GM12878 (cell line): Measurements from ENCODE around the gene POLR2I. TPM values are rescaled to one million over a fixed set of nuclear protein-coding genes. Genes with fewer than 3 reads are reported as not detected.

ENCODE experiments used
- ATAC-seq: fragments of 200-7000 bp; cut with Tn5 transposase; 3 replicates; pipeline ENCODE4 v1.9.1; 2020; ENCODE audit warnings: mild to moderate bottlenecking, moderate library complexity
- BruUV-seq: library from RNA; stranded (reverse); fragments of 400-500 nt; replicated peaks from 2 replicates; lab custom pipeline; 2021; lab: Mats Ljungman, UMichigan
- CTCF ChIA-PET: fragments of 300-600 bp; sonication (Branson Sonifier 250); formaldehyde crosslinking; extraction: SDS; loops from one replicate; lab custom pipeline; 2021; ENCODE audit warnings: inconsistent platforms; lab: Yijun Ruan, JAX
- POLR2A ChIA-PET: fragments of 350-600 bp; formaldehyde crosslinking; extraction: SDS; loops from one replicate; lab custom pipeline; 2021; ENCODE audit warnings: inconsistent platforms; lab: Charles Lee
- RAD21 ChIA-PET: fragments of 300-600 bp; sonication (Branson Sonifier 250); formaldehyde crosslinking; loops from one replicate; lab custom pipeline; 2023; ENCODE audit warnings: antibody characterized with exemption; ENCODE audit not compliant: unreplicated experiment; lab: Charles Lee
- SMC1A ChIA-PET: fragments of 300-600 bp; sonication (Branson Sonifier 250); formaldehyde crosslinking; loops from one replicate; lab custom pipeline; 2023; ENCODE audit not compliant: unreplicated experiment, uncharacterized antibody; lab: Charles Lee
- DNase-seq: peaks from one replicate; pipeline ENCODE4 v3.0.0-alpha.2; 2011; ENCODE audit warnings: low read depth, low spot score
- FAIRE-seq: peaks from 3 replicates; lab custom pipeline; 2011; peaks lifted over from hg19 to GRCh38; lab: Jason Lieb, UNC
- H2AFZ ChIP-seq: 2 replicates; pipeline ENCODE4 v1.6.0; 2011; ENCODE audit warnings: low read depth, low read length, control low read depth; ENCODE audit not compliant: control insufficient read depth
- H3K27ac ChIP-seq: 2 replicates; pipeline ENCODE4 v1.5.1; 2011; ENCODE audit warnings: control low read depth; ENCODE audit not compliant: control insufficient read depth, insufficient read depth
- H3K27me3 ChIP-seq, 2 experiments: replicated peaks in 1 of 2; 2 replicates each; pipeline versions ENCODE4 v1.6.0 to v1.6.1; 2011; ENCODE audit warnings: low read length in 1 of 2; ENCODE audit not compliant: control insufficient read depth in 2 of 2, insufficient read depth in 2 of 2
- H3K36me3 ChIP-seq, 2 experiments: 2 replicates each; pipeline ENCODE4 v1.5.1; 2011; ENCODE audit warnings: low read length in 1 of 2; ENCODE audit not compliant: control insufficient read depth in 2 of 2, insufficient read depth in 2 of 2
- H3K4me1 ChIP-seq: 2 replicates; pipeline ENCODE4 v1.6.1; 2011; ENCODE audit warnings: mild to moderate bottlenecking, low read length, moderate library complexity, mixed read lengths; ENCODE audit not compliant: control insufficient read depth, insufficient read depth
- H3K4me2 ChIP-seq: 2 replicates; pipeline ENCODE4 v1.6.0; 2011; ENCODE audit warnings: control low read depth; ENCODE audit not compliant: control insufficient read depth, insufficient read depth
- H3K4me3 ChIP-seq: fragments of 200-600 bp; sonication (generic); 2 replicates; pipeline ENCODE4 v1.5.1; 2016
- H3K79me2 ChIP-seq: 2 replicates; pipeline ENCODE4 v1.6.0; 2011; ENCODE audit warnings: low read length; ENCODE audit not compliant: control insufficient read depth, insufficient read depth
- H3K9ac ChIP-seq: 2 replicates; pipeline ENCODE4 v1.8.0; 2011; ENCODE audit warnings: low read length, control low read depth, mixed read lengths; ENCODE audit not compliant: control insufficient read depth, insufficient read depth
- H3K9me3 ChIP-seq: replicated peaks from 3 replicates; pipeline ENCODE4 v1.5.1; 2011; ENCODE audit warnings: mild to moderate bottlenecking, low read length; ENCODE audit not compliant: control insufficient read depth, insufficient read depth
- H4K20me1 ChIP-seq: 2 replicates; pipeline ENCODE4 v1.6.0; 2011; ENCODE audit not compliant: control insufficient read depth, insufficient read depth
- BACH1 ChIP-seq: fragments of 450-650 bp; IDR thresholded peaks from 2 replicates; pipeline ENCODE4 v1.6.1; 2017; ENCODE audit warnings: mild to moderate bottlenecking, borderline replicate concordance
- CEBPB ChIP-seq, 2 experiments: fragments of 150-350 bp in 1 of 2; IDR thresholded peaks; 2 replicates each; pipeline ENCODE4 v1.6.1; 2012 to 2014; ENCODE audit warnings: low read depth in 2 of 2, low read length in 2 of 2, borderline replicate concordance in 1 of 2, inconsistent platforms in 1 of 2
- CUX1 ChIP-seq: IDR thresholded peaks from 2 replicates; pipeline ENCODE4 v1.6.1; 2012; ENCODE audit warnings: improper control_type of control experiment, low read depth, low read length; ENCODE audit not compliant: insufficient replicate concordance
- IKZF2 ChIP-seq, 2 experiments: fragments of 450-650 bp; IDR thresholded peaks; 2 replicates each; pipeline ENCODE4 v1.6.1; 2017; ENCODE audit warnings: mild to moderate bottlenecking in 2 of 2, moderate library complexity in 2 of 2
- PML ChIP-seq: IDR thresholded peaks from 2 replicates; pipeline ENCODE4 v1.6.1; 2012; ENCODE audit warnings: low read length, inconsistent platforms
- POU2F2 ChIP-seq: IDR thresholded peaks from 3 replicates; pipeline ENCODE4 v1.6.1; 2011; ENCODE audit warnings: low read depth, mild to moderate bottlenecking, low read length, borderline replicate concordance
- RB1 ChIP-seq: fragments of 450-650 bp; formaldehyde crosslinking; IDR thresholded peaks from 2 replicates; pipeline ENCODE4 v1.6.1; 2017; ENCODE audit warnings: mild to moderate bottlenecking, borderline replicate concordance
- REST ChIP-seq: IDR thresholded peaks from 2 replicates; pipeline ENCODE4 v1.6.1; 2012; ENCODE audit warnings: mild to moderate bottlenecking, low read depth, low read length
- RUNX3 ChIP-seq: IDR thresholded peaks from 2 replicates; pipeline ENCODE4 v1.6.1; 2012; ENCODE audit warnings: low read length, inconsistent platforms
- SIX5 ChIP-seq: IDR thresholded peaks from 2 replicates; pipeline ENCODE4 v1.6.1; 2011; ENCODE audit warnings: mild to moderate bottlenecking, low read depth, low read length, moderate library complexity; ENCODE audit not compliant: severe bottlenecking
- SMC3 ChIP-seq: IDR thresholded peaks from 2 replicates; pipeline ENCODE4 v1.6.1; 2011; ENCODE audit warnings: low read length, improper control_type of control experiment, borderline replicate concordance
- WRNIP1 ChIP-seq: IDR thresholded peaks from 2 replicates; pipeline ENCODE4 v1.6.1; 2011; ENCODE audit warnings: low read depth, low read length, improper control_type of control experiment, borderline replicate concordance
- ZNF217 ChIP-seq: fragments of 450-650 bp; IDR thresholded peaks from 2 replicates; pipeline ENCODE4 v1.6.1; 2017; ENCODE audit warnings: antibody characterized with exemption, mild to moderate bottlenecking
- WGBS: methylation state at CpG from one replicate; pipeline ENCODE4 v1.1.6; 2016; ENCODE audit warnings: low lambda C conversion rate; ENCODE audit not compliant: insufficient replicate concordance, insufficient coverage; ENCODE audit errors: missing lambda C conversion rate; 5-methylcytosine and 5-hydroxymethylcytosine counted together
- in situ Hi-C: fragments of 300-500 bp; cut with MboI; formaldehyde crosslinking; loops from 9 replicates; pipeline ENCODE4 v1.14.3; 2018; ENCODE audit warnings: mixed read lengths
- intact Hi-C: fragments of 100-400 bp; cut with micrococcal nuclease; formaldehyde crosslinking; loops from one replicate; pipeline ENCODE4 v1.14.2; 2022; ENCODE audit not compliant: unreplicated experiment
- polyA plus RNA-seq, 11 experiments: library from polyadenylated mRNA; depleted of rRNA in 4 of 11; unstranded in 6 of 11; stranded (reverse) in 5 of 11; fragments of >200 nt; fragmentation: Nextera tagmentation in 4 of 11; fragmentation: Illumina TruSeq in 1 of 11; extraction: Ambion mirVana in 4 of 11; extraction: Trizol in 1 of 11; gene quantifications; 1 replicate in 1 of 11; 2 replicates in 10 of 11; pipeline versions ENCODE4 v1.2.1 to v1.2.3, GENCODE V29; 2011 to 2016; ENCODE audit warnings: inconsistent platforms in 2 of 11, missing spikeins in 2 of 11, low read depth in 1 of 11
- total RNA-seq, 4 experiments: library from RNA; depleted of rRNA in 3 of 4; stranded (reverse); fragments of >200 nt in 3 of 4; fragmentation: Illumina TruSeq in 1 of 4; extraction: Trizol in 1 of 4; gene quantifications; 2 replicates each; pipeline versions ENCODE4 v1.2.1 to v1.2.3, GENCODE V29; 2013 to 2021

Gene POLR2I
- total and polyA plus RNA-seq, 10 of the 15 experiments (the other 5 are each of a cell fraction or from before 2014, with no cell fraction given): 30.9 to 272 (median 202) TPM

- peaks cover 23 to 47% of the 10 kb centered on the region in 2 experiments; a peak in 3 of 4 replicates for H3K36me3 ChIP-seq
- no peaks in the 10 kb centered on the region for H3K4me1 ChIP-seq
- FAIRE-seq: no peak
- DNase-seq: no peak
- H2AFZ ChIP-seq: no peak overlapping the region
- intact Hi-C loops (no loop called here), in situ Hi-C loops (no loop called here)
- H3K27me3 ChIP-seq: no peaks in the 10 kb centered on the region
- POLR2A ChIA-PET: interaction anchor here (0.5 to 0.6 kb wide), 2 partner anchors 12 to 30 kb away, joined by 3 read pairs; no protein-coding TSS in a partner anchor
- no peak overlapping the region for H3K4me2 ChIP-seq
- no peaks in the 10 kb centered on the region for H3K9me3 ChIP-seq
- no peaks in the 10 kb centered on the region for H3K79me2 ChIP-seq
- no peak overlapping the region for H3K9ac ChIP-seq
- CTCF ChIA-PET: no interaction called here
- RAD21 ChIA-PET: no interaction called here
- no peak for ATAC-seq
- BruUV-seq: no TSS peak
- H4K20me1 ChIP-seq: no peaks in the 10 kb centered on the region
- H3K4me3 ChIP-seq: no peak overlapping the region
- WGBS: 99% methylated on average over 9 of the region's 9 CpGs
- H3K27ac ChIP-seq: no peak overlapping the region
- SMC1A ChIA-PET: no interaction called here
- no peak for TF ChIP-seq SMC3
- no peak for TF ChIP-seq IKZF2 (IDR thresholded peaks at IDR 0.05)
- no peak for TF ChIP-seq CUX1
- no peak for TF ChIP-seq POU2F2
- TF ChIP-seq REST: no peak
- TF ChIP-seq SIX5: no peak
- no peak for TF ChIP-seq PML
- no peak for TF ChIP-seq BACH1
- no peak for TF ChIP-seq WRNIP1
- TF ChIP-seq CEBPB (IDR thresholded peaks at IDR 0.05; ENCODE audit: borderline replicate concordance in 1 of 2, low read depth in 2 of 2, low read length in 2 of 2): no peak
- no peak for TF ChIP-seq RUNX3
- no peak for TF ChIP-seq ZNF217
- no peak for TF ChIP-seq RB1
Measured at GRCh38 chr19:36086326-36086725, 28.3 kb downstream of the POLR2I start.
